IPS-20b (cell line): ENCODE measurements around the gene RP9.

ENCODE experiments used
- H3K27ac ChIP-seq: one replicate; pipeline ENCODE4 v1.5.1; 2013; ENCODE audit warnings: low read length
- H3K27me3 ChIP-seq: 2 replicates; pipeline ENCODE4 v1.6.1; 2013; ENCODE audit warnings: mild to moderate bottlenecking, low read length, inconsistent platforms; ENCODE audit not compliant: insufficient read depth
- H3K36me3 ChIP-seq: 2 replicates; pipeline ENCODE4 v1.6.1; 2013; ENCODE audit warnings: low read depth, mild to moderate bottlenecking, inconsistent platforms, low read length, moderate library complexity; ENCODE audit not compliant: insufficient read depth
- H3K4me1 ChIP-seq: 2 replicates; pipeline ENCODE4 v1.6.1; 2013; ENCODE audit warnings: mild to moderate bottlenecking, control low read depth, inconsistent platforms, low read length, moderate library complexity; ENCODE audit not compliant: insufficient read depth
- H3K4me3 ChIP-seq: 2 replicates; pipeline ENCODE4 v1.5.1; 2013; ENCODE audit warnings: mild to moderate bottlenecking, low read length, inconsistent platforms
- H3K9ac ChIP-seq: 2 replicates; pipeline ENCODE4 v1.6.1; 2013; ENCODE audit warnings: low read depth, mild to moderate bottlenecking, inconsistent platforms, low read length, moderate library complexity
- H3K9me3 ChIP-seq: 2 replicates; pipeline ENCODE4 v1.6.1; 2013; ENCODE audit warnings: mild to moderate bottlenecking, low read depth, low read length, inconsistent platforms; ENCODE audit not compliant: insufficient read depth

The RP9 gene

GRCh38 chr7:33059635-33060034, 49.6 kb downstream of the RP9 start:
- Histone ChIP-seq H3K9me3 (no peaks in the 10 kb centered on the region), H3K4me3 (no peak overlapping the region), H3K27me3 (no peaks in the 10 kb centered on the region), H3K4me1 (peaks cover 10% of the 10 kb centered on the region), H3K9ac (no peak overlapping the region), H3K27ac (no peak overlapping the region), H3K36me3 (no peaks in the 10 kb centered on the region)

- Histone ChIP-seq H3K36me3 (no peaks in the 10 kb centered on the region), H3K9ac (no peak overlapping the region), H3K4me3 (no peak overlapping the region), H3K9me3 (no peaks in the 10 kb centered on the region), H3K27ac (no peak overlapping the region), H3K27me3 (no peaks in the 10 kb centered on the region), H3K4me1 (no peaks in the 10 kb centered on the region)
These were observed 54.0 kb downstream of the RP9 start for GRCh38 chr7:33055158-33055557.

- H3K9me3 ChIP-seq: no peaks in the 10 kb centered on the region
- no peaks in the 10 kb centered on the region for H3K4me1 ChIP-seq
- no peak overlapping the region for H3K27ac ChIP-seq
- H3K4me3 ChIP-seq: no peak overlapping the region
- H3K9ac ChIP-seq: no peak overlapping the region
- H3K36me3 ChIP-seq: no peaks in the 10 kb centered on the region
- H3K27me3 ChIP-seq: no peaks in the 10 kb centered on the region
These were observed 54.8 kb downstream of the RP9 start for GRCh38 chr7:33054261-33054964.

GRCh38 chr7:33053721-33054120, 55.5 kb downstream of the RP9 start:
- H3K9me3 ChIP-seq: no peaks in the 10 kb centered on the region
- H3K4me3 ChIP-seq: no peak overlapping the region
- H3K36me3 ChIP-seq: no peaks in the 10 kb centered on the region
- no peaks in the 10 kb centered on the region for H3K4me1 ChIP-seq
- no peak overlapping the region for H3K9ac ChIP-seq
- H3K27ac ChIP-seq: no peak overlapping the region
- no peaks in the 10 kb centered on the region for H3K27me3 ChIP-seq

- Histone ChIP-seq H3K4me1 (no peaks in the 10 kb centered on the region), H3K27me3 (no peaks in the 10 kb centered on the region), H3K36me3 (no peaks in the 10 kb centered on the region), H3K4me3 (no peak overlapping the region), H3K9ac (no peak overlapping the region), H3K9me3 (no peaks in the 10 kb centered on the region), H3K27ac (no peak overlapping the region)
These were observed 58.5 kb downstream of the RP9 start for GRCh38 chr7:33050535-33051318.

- no peaks in the 10 kb centered on the region for H3K9me3 ChIP-seq
- no peaks in the 10 kb centered on the region for H3K4me1 ChIP-seq
- H3K9ac ChIP-seq: no peak overlapping the region
- H3K36me3 ChIP-seq: no peaks in the 10 kb centered on the region
- no peak overlapping the region for H3K4me3 ChIP-seq
- H3K27me3 ChIP-seq: no peaks in the 10 kb centered on the region
- H3K27ac ChIP-seq: no peak overlapping the region
These were observed 60.5 kb downstream of the RP9 start for GRCh38 chr7:33048704-33049103.

GRCh38 chr7:33048257-33048656, 60.9 kb downstream of the RP9 start:
- Histone ChIP-seq H3K27me3 (no peaks in the 10 kb centered on the region), H3K4me1 (no peaks in the 10 kb centered on the region), H3K9ac (no peak overlapping the region), H3K4me3 (no peak overlapping the region), H3K27ac (no peak overlapping the region), H3K9me3 (no peaks in the 10 kb centered on the region), H3K36me3 (no peaks in the 10 kb centered on the region)

GRCh38 chr7:33044986-33045385, 64.2 kb downstream of the RP9 start:
- H3K9ac ChIP-seq: no peak overlapping the region
- no peak overlapping the region for H3K27ac ChIP-seq
- no peaks in the 10 kb centered on the region for H3K36me3 ChIP-seq
- no peaks in the 10 kb centered on the region for H3K27me3 ChIP-seq
- H3K4me3 ChIP-seq: no peak overlapping the region
- H3K9me3 ChIP-seq: no peaks in the 10 kb centered on the region
- H3K4me1 ChIP-seq: no peaks in the 10 kb centered on the region
